Measurements from ENCODE around the gene VTI1A. TPM values are rescaled to one million over a fixed set of nuclear protein-coding genes. Genes with fewer than 3 reads are reported as not detected.

VTI1A gene
- total and polyA plus RNA-seq, 2 of the 13 experiments (the other 11 are each of a cell fraction or from before 2014, with no cell fraction given) = 11.7 to 32.7 TPM

GRCh38 chr10:112643600-112644264 lies 196.7 kb downstream of the VTI1A start (continued):
- TF ChIP-seq HOXA5 (CRISPR knock-in tag; IDR thresholded peaks at IDR 0.05) = peak; percentile 84
- peak; percentile 35; the same call in 1 of the 2 replicates for TF ChIP-seq ZMYM4 (CRISPR knock-in tag; IDR thresholded peaks at IDR 0.05)
- TF ChIP-seq, protein P1, sequence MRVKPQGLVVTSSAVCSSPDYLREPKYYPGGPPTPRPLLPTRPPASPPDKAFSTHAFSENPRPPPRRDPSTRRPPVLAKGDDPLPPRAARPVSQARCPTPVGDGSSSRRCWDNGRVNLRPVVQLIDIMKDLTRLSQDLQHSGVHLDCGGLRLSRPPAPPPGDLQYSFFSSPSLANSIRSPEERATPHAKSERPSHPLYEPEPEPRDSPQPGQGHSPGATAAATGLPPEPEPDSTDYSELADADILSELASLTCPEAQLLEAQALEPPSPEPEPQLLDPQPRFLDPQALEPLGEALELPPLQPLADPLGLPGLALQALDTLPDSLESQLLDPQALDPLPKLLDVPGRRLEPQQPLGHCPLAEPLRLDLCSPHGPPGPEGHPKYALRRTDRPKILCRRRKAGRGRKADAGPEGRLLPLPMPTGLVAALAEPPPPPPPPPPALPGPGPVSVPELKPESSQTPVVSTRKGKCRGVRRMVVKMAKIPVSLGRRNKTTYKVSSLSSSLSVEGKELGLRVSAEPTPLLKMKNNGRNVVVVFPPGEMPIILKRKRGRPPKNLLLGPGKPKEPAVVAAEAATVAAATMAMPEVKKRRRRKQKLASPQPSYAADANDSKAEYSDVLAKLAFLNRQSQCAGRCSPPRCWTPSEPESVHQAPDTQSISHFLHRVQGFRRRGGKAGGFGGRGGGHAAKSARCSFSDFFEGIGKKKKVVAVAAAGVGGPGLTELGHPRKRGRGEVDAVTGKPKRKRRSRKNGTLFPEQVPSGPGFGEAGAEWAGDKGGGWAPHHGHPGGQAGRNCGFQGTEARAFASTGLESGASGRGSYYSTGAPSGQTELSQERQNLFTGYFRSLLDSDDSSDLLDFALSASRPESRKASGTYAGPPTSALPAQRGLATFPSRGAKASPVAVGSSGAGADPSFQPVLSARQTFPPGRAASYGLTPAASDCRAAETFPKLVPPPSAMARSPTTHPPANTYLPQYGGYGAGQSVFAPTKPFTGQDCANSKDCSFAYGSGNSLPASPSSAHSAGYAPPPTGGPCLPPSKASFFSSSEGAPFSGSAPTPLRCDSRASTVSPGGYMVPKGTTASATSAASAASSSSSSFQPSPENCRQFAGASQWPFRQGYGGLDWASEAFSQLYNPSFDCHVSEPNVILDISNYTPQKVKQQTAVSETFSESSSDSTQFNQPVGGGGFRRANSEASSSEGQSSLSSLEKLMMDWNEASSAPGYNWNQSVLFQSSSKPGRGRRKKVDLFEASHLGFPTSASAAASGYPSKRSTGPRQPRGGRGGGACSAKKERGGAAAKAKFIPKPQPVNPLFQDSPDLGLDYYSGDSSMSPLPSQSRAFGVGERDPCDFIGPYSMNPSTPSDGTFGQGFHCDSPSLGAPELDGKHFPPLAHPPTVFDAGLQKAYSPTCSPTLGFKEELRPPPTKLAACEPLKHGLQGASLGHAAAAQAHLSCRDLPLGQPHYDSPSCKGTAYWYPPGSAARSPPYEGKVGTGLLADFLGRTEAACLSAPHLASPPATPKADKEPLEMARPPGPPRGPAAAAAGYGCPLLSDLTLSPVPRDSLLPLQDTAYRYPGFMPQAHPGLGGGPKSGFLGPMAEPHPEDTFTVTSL (CRISPR knock-in tag; IDR thresholded peaks at IDR 0.05; ENCODE audit: borderline replicate concordance) = peak; percentile 78; the same call in 1 of the 2 replicates
- TF ChIP-seq SKI (IDR thresholded peaks at IDR 0.05; ENCODE audit: partially characterized antibody) = peak; percentile 67
- TF ChIP-seq STAT6 (CRISPR knock-in tag; IDR thresholded peaks at IDR 0.05; ENCODE audit: borderline replicate concordance) = 0 out of 2 replicates have a peak, but pooled peaks have one; percentile 58
- TF ChIP-seq NKX3-1 (CRISPR knock-in tag; IDR thresholded peaks at IDR 0.05) = 0 out of 2 replicates have a peak, but pooled peaks have one; percentile 43
- no peak for TF ChIP-seq MEIS2 (CRISPR knock-in tag; IDR thresholded peaks at IDR 0.05)
- peak; percentile 63 for TF ChIP-seq TCF7 (IDR thresholded peaks at IDR 0.05; ENCODE audit: low read depth)
- TF ChIP-seq WIZ (CRISPR knock-in tag; IDR thresholded peaks at IDR 0.05) = no peak
- TF ChIP-seq PHF21A (CRISPR knock-in tag; IDR thresholded peaks at IDR 0.05) = no peak
- TF ChIP-seq SATB2 (CRISPR knock-in tag; IDR thresholded peaks at IDR 0.05) = peak; percentile 67; the same call in 1 of the 2 replicates
- peak in 1 of 2 experiments; percentile 94; a peak in 2 of 4 replicates for TF ChIP-seq EP300 (IDR thresholded peaks at IDR 0.05; ENCODE audit: low read depth in 2 of 2, low read length in 2 of 2)
- TF ChIP-seq EP300 (CRISPR knock-in tag; IDR thresholded peaks at IDR 0.05; ENCODE audit: borderline replicate concordance) = peak; percentile 69; the same call in 1 of the 2 replicates
- TF ChIP-seq HNF4G (IDR thresholded peaks at IDR 0.05; ENCODE audit: borderline replicate concordance, low read depth, low read length) = peak; percentile 19; the same call in 1 of the 2 replicates
- no peak for TF ChIP-seq HNF4G (CRISPR knock-in tag; IDR thresholded peaks at IDR 0.05; ENCODE audit: borderline replicate concordance, low read depth)
- TF ChIP-seq, protein P2, sequence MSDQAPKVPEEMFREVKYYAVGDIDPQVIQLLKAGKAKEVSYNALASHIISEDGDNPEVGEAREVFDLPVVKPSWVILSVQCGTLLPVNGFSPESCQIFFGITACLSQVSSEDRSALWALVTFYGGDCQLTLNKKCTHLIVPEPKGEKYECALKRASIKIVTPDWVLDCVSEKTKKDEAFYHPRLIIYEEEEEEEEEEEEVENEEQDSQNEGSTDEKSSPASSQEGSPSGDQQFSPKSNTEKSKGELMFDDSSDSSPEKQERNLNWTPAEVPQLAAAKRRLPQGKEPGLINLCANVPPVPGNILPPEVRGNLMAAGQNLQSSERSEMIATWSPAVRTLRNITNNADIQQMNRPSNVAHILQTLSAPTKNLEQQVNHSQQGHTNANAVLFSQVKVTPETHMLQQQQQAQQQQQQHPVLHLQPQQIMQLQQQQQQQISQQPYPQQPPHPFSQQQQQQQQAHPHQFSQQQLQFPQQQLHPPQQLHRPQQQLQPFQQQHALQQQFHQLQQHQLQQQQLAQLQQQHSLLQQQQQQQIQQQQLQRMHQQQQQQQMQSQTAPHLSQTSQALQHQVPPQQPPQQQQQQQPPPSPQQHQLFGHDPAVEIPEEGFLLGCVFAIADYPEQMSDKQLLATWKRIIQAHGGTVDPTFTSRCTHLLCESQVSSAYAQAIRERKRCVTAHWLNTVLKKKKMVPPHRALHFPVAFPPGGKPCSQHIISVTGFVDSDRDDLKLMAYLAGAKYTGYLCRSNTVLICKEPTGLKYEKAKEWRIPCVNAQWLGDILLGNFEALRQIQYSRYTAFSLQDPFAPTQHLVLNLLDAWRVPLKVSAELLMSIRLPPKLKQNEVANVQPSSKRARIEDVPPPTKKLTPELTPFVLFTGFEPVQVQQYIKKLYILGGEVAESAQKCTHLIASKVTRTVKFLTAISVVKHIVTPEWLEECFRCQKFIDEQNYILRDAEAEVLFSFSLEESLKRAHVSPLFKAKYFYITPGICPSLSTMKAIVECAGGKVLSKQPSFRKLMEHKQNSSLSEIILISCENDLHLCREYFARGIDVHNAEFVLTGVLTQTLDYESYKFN (CRISPR knock-in tag; conservative IDR thresholded peaks at IDR 0.05) = peak; percentile 80
- TF ChIP-seq ZBTB20 (CRISPR knock-in tag; IDR thresholded peaks at IDR 0.05; ENCODE audit: borderline replicate concordance, low read depth) = peak; percentile 91; the same call in 1 of the 2 replicates
- TF ChIP-seq ZNF331 (CRISPR knock-in tag; IDR thresholded peaks at IDR 0.05) = peak; percentile 91

Data from HepG2 (cell line).